GM19452 (cell line): ENCODE data around the gene ACVRL1.

ENCODE experiments used
- ATAC-seq: cut with Tn5 transposase; IDR thresholded peaks from one replicate; pipeline ENCODE4 v1.9.1; 2021; ENCODE audit not compliant: unreplicated experiment

The ACVRL1 gene

GRCh38 chr12:51938726-51939125 lies 31.4 kb downstream of the ACVRL1 start:
- ATAC-seq, result no peak

GRCh38 chr12:51941011-51941581 lies 33.8 kb downstream of the ACVRL1 start:
- no peak for ATAC-seq

GRCh38 chr12:51941604-51942003 lies 34.3 kb downstream of the ACVRL1 start:
- ATAC-seq, result no peak

GRCh38 chr12:51942056-51942455 lies 34.8 kb downstream of the ACVRL1 start:
- no peak for ATAC-seq

- no peak for ATAC-seq
Observed at GRCh38 chr12:51942501-51943000, 35.2 kb downstream of the ACVRL1 start.

- ATAC-seq, result no peak
Observed at GRCh38 chr12:51943346-51943745, 36.0 kb downstream of the ACVRL1 start.

GRCh38 chr12:51944608-51945233 lies 37.4 kb downstream of the ACVRL1 start:
- ATAC-seq, result no peak

- no peak for ATAC-seq
Observed at GRCh38 chr12:51947246-51947996, 40.1 kb downstream of the ACVRL1 start.

- no peak for ATAC-seq
Observed at GRCh38 chr12:51948066-51948465, 40.8 kb downstream of the ACVRL1 start.

GRCh38 chr12:51949342-51950030 lies 42.2 kb downstream of the ACVRL1 start:
- no peak for ATAC-seq

GRCh38 chr12:51950682-51951198 lies 43.4 kb downstream of the ACVRL1 start:
- no peak for ATAC-seq

GRCh38 chr12:51951199-51951842 lies 44.0 kb downstream of the ACVRL1 start, which contains the start of gene ACVR1B:
ACVR1B (plus strand) TSS chr12:51951699; CDS start chr12:51951744, 45 bp downstream.
- peak; percentile 92 for ATAC-seq

- no peak for ATAC-seq
Observed at GRCh38 chr12:51951843-51952722, 44.8 kb downstream of the ACVRL1 start.

GRCh38 chr12:51953089-51953488 lies 45.8 kb downstream of the ACVRL1 start:
- ATAC-seq, result no peak

- no peak for ATAC-seq
Observed at GRCh38 chr12:51953864-51954263, 46.6 kb downstream of the ACVRL1 start.

- no peak for ATAC-seq
Observed at GRCh38 chr12:51954561-51955361, 47.5 kb downstream of the ACVRL1 start.

GRCh38 chr12:51955702-51956101 lies 48.4 kb downstream of the ACVRL1 start:
- no peak for ATAC-seq

- ATAC-seq, result no peak
Observed at GRCh38 chr12:51958542-51958941, 51.2 kb downstream of the ACVRL1 start.

GRCh38 chr12:51959211-51959610 lies 51.9 kb downstream of the ACVRL1 start:
- no peak for ATAC-seq
